Activated naive CD8-positive, alpha-beta T cell (primary cell): Measurements from ENCODE around the gene LRRN3.

Source experiments
- H3K27ac Mint-ChIP-seq: one replicate; pipeline ENCODE4 v1.8.0; 2021; ENCODE audit warnings: mixed read lengths
- H3K27me3 Mint-ChIP-seq: one replicate; pipeline ENCODE4 v1.8.0; 2021; ENCODE audit warnings: mixed read lengths
- H3K36me3 Mint-ChIP-seq: one replicate; pipeline ENCODE4 v1.8.0; 2021; ENCODE audit warnings: mixed read lengths
- H3K4me1 Mint-ChIP-seq: one replicate; pipeline ENCODE4 v1.8.0; 2021; ENCODE audit warnings: low read depth, mixed read lengths
- H3K4me3 Mint-ChIP-seq: one replicate; pipeline ENCODE4 v1.8.0; 2021; ENCODE audit warnings: mild to moderate bottlenecking, mixed read lengths
- H3K9me3 Mint-ChIP-seq: one replicate; pipeline ENCODE4 v1.8.0; 2021; ENCODE audit warnings: low read depth, mixed read lengths

Gene LRRN3

GRCh38 chr7:111107579-111107978, 16.7 kb downstream of the LRRN3 start:
- peak overlapping the region; percentile 52 for H3K27ac Mint-ChIP-seq
- H3K4me3 Mint-ChIP-seq, result no peak overlapping the region
- H3K4me1 Mint-ChIP-seq, result peaks cover 76% of the 10 kb centered on the region
- peaks cover 32% of the 10 kb centered on the region for H3K36me3 Mint-ChIP-seq
- H3K9me3 Mint-ChIP-seq, result no peaks in the 10 kb centered on the region
- H3K27me3 Mint-ChIP-seq, result no peaks in the 10 kb centered on the region

- peak overlapping the region; percentile 52 for H3K27ac Mint-ChIP-seq
- no peaks in the 10 kb centered on the region for H3K9me3 Mint-ChIP-seq
- peaks cover 78% of the 10 kb centered on the region for H3K4me1 Mint-ChIP-seq
- no peaks in the 10 kb centered on the region for H3K27me3 Mint-ChIP-seq
- peaks cover 34% of the 10 kb centered on the region for H3K36me3 Mint-ChIP-seq
- peak overlapping the region; percentile 3 for H3K4me3 Mint-ChIP-seq
These were observed 17.1 kb downstream of the LRRN3 start for GRCh38 chr7:111108000-111108399.

GRCh38 chr7:111108496-111108895, 17.6 kb downstream of the LRRN3 start:
- H3K4me3 Mint-ChIP-seq, result no peak overlapping the region
- no peaks in the 10 kb centered on the region for H3K9me3 Mint-ChIP-seq
- H3K27me3 Mint-ChIP-seq, result no peaks in the 10 kb centered on the region
- H3K27ac Mint-ChIP-seq, result peak overlapping the region; percentile 77
- peaks cover 78% of the 10 kb centered on the region for H3K4me1 Mint-ChIP-seq
- peaks cover 29% of the 10 kb centered on the region for H3K36me3 Mint-ChIP-seq

GRCh38 chr7:111112439-111112838, 21.5 kb downstream of the LRRN3 start:
- peak overlapping the region; percentile 93 for H3K27ac Mint-ChIP-seq
- no peaks in the 10 kb centered on the region for H3K27me3 Mint-ChIP-seq
- no peaks in the 10 kb centered on the region for H3K9me3 Mint-ChIP-seq
- H3K36me3 Mint-ChIP-seq, result peaks cover 38% of the 10 kb centered on the region
- H3K4me1 Mint-ChIP-seq, result peaks cover 59% of the 10 kb centered on the region
- H3K4me3 Mint-ChIP-seq, result no peak overlapping the region

- no peaks in the 10 kb centered on the region for H3K9me3 Mint-ChIP-seq
- peak overlapping the region; percentile 93 for H3K27ac Mint-ChIP-seq
- peaks cover 43% of the 10 kb centered on the region for H3K36me3 Mint-ChIP-seq
- no peaks in the 10 kb centered on the region for H3K27me3 Mint-ChIP-seq
- H3K4me1 Mint-ChIP-seq, result peaks cover 54% of the 10 kb centered on the region
- peak overlapping the region; percentile 42 for H3K4me3 Mint-ChIP-seq
These were observed 22.5 kb downstream of the LRRN3 start for GRCh38 chr7:111113263-111114017.

- Mint-ChIP-seq H3K4me3 (no peak overlapping the region), H3K27me3 (no peaks in the 10 kb centered on the region), H3K27ac (peak overlapping the region; percentile 64), H3K9me3 (peaks cover 6% of the 10 kb centered on the region), H3K4me1 (peaks cover 41% of the 10 kb centered on the region), H3K36me3 (peaks cover 53% of the 10 kb centered on the region)
These were observed 25.0 kb downstream of the LRRN3 start for GRCh38 chr7:111115966-111116365.

- H3K9me3 Mint-ChIP-seq, result peaks cover 5% of the 10 kb centered on the region
- no peak overlapping the region for H3K27ac Mint-ChIP-seq
- no peaks in the 10 kb centered on the region for H3K4me1 Mint-ChIP-seq
These were observed 36.1 kb downstream of the LRRN3 start for GRCh38 chr7:111126987-111127386.

GRCh38 chr7:111129435-111129834, 38.5 kb downstream of the LRRN3 start:
- no peak overlapping the region for H3K27ac Mint-ChIP-seq
- peaks cover 5% of the 10 kb centered on the region for H3K9me3 Mint-ChIP-seq
- no peak overlapping the region for H3K4me3 Mint-ChIP-seq
- H3K27me3 Mint-ChIP-seq, result no peaks in the 10 kb centered on the region
- no peaks in the 10 kb centered on the region for H3K4me1 Mint-ChIP-seq
- peaks cover 13% of the 10 kb centered on the region for H3K36me3 Mint-ChIP-seq

More at GRCh38 chr7:111126987-111127386, 36.1 kb downstream of the LRRN3 start:
- Mint-ChIP-seq H3K27me3 (no peaks in the 10 kb centered on the region), H3K4me3 (no peak overlapping the region), H3K36me3 (peaks cover 33% of the 10 kb centered on the region)

- Mint-ChIP-seq H3K27me3 (no peaks in the 10 kb centered on the region), H3K9me3 (peaks cover 5% of the 10 kb centered on the region), H3K4me3 (no peak overlapping the region), H3K36me3 (peaks cover 3% of the 10 kb centered on the region), H3K4me1 (peaks cover 8% of the 10 kb centered on the region), H3K27ac (no peak overlapping the region)
These were observed 41.9 kb downstream of the LRRN3 start for GRCh38 chr7:111132833-111133232.

GRCh38 chr7:111137296-111138192, 46.6 kb downstream of the LRRN3 start:
- peaks cover 38% of the 10 kb centered on the region for H3K4me1 Mint-ChIP-seq
- peak overlapping the region; percentile 80 for H3K4me3 Mint-ChIP-seq
- H3K27me3 Mint-ChIP-seq, result no peaks in the 10 kb centered on the region
- peak overlapping the region; percentile 92 for H3K27ac Mint-ChIP-seq
- no peaks in the 10 kb centered on the region for H3K9me3 Mint-ChIP-seq
- no peaks in the 10 kb centered on the region for H3K36me3 Mint-ChIP-seq

- H3K4me3 Mint-ChIP-seq, result peak overlapping the region; percentile 80
These were observed 47.3 kb downstream of the LRRN3 start for GRCh38 chr7:111138193-111138569.

GRCh38 chr7:111138586-111138985, 47.7 kb downstream of the LRRN3 start:
- Mint-ChIP-seq H3K36me3 (no peaks in the 10 kb centered on the region), H3K27ac (peak overlapping the region; percentile 92), H3K27me3 (no peaks in the 10 kb centered on the region), H3K4me1 (peaks cover 38% of the 10 kb centered on the region), H3K9me3 (no peaks in the 10 kb centered on the region), H3K4me3 (peak overlapping the region; percentile 80)

More at GRCh38 chr7:111138193-111138569, 47.3 kb downstream of the LRRN3 start:
- peaks cover 38% of the 10 kb centered on the region for H3K4me1 Mint-ChIP-seq
- H3K27me3 Mint-ChIP-seq, result no peaks in the 10 kb centered on the region
- no peaks in the 10 kb centered on the region for H3K9me3 Mint-ChIP-seq
- peak overlapping the region; percentile 92 for H3K27ac Mint-ChIP-seq
- no peaks in the 10 kb centered on the region for H3K36me3 Mint-ChIP-seq

GRCh38 chr7:111140091-111140865, 49.4 kb downstream of the LRRN3 start:
- Mint-ChIP-seq H3K27ac (no peak overlapping the region), H3K4me1 (peaks cover 38% of the 10 kb centered on the region), H3K9me3 (no peaks in the 10 kb centered on the region), H3K27me3 (no peaks in the 10 kb centered on the region), H3K36me3 (no peaks in the 10 kb centered on the region), H3K4me3 (no peak overlapping the region)

- Mint-ChIP-seq H3K4me3 (no peak overlapping the region), H3K4me1 (peaks cover 5% of the 10 kb centered on the region), H3K27ac (no peak overlapping the region), H3K36me3 (no peaks in the 10 kb centered on the region), H3K27me3 (no peaks in the 10 kb centered on the region), H3K9me3 (no peaks in the 10 kb centered on the region)
These were observed 54.5 kb downstream of the LRRN3 start for GRCh38 chr7:111145472-111145871.
